ENCODE results near the gene TLNRD1.
"Not testable (repeated sequence)": the region's sequence is repeated elsewhere in the genome, so short reads cannot be mapped to it uniquely, and the experiment has no call there.

Gene TLNRD1

GRCh38 chr15:81000624-81001151, at the start of gene TLNRD1:
TLNRD1 (plus strand) TSS chr15:81000923; CDS start chr15:81002272, 1,349 bp downstream.
- peak; percentile 53 to 88 for DNase-seq

- no peak for DNase-seq
Measured at GRCh38 chr15:80951941-80952340, 48.8 kb upstream of the TLNRD1 start.

- DNase-seq, result no peak
Measured at GRCh38 chr15:80953001-80953952, 47.4 kb upstream of the TLNRD1 start.

GRCh38 chr15:80953953-80954778, 46.6 kb upstream of the TLNRD1 start:
- DNase-seq, result no peak

GRCh38 chr15:80955571-80956452, 44.9 kb upstream of the TLNRD1 start:
- not testable (repeated sequence) for DNase-seq

- DNase-seq, result no peak
Measured at GRCh38 chr15:80957556-80957955, 43.2 kb upstream of the TLNRD1 start.

GRCh38 chr15:80957976-80958375, 42.7 kb upstream of the TLNRD1 start:
- no peak for DNase-seq

- no peak for DNase-seq
Measured at GRCh38 chr15:80958818-80959495, 41.8 kb upstream of the TLNRD1 start.

GRCh38 chr15:80965454-80965853, 35.3 kb upstream of the TLNRD1 start:
- DNase-seq, result not testable (repeated sequence)

- DNase-seq, result no peak
Measured at GRCh38 chr15:80966431-80967197, 34.1 kb upstream of the TLNRD1 start.

- DNase-seq, result no peak
Measured at GRCh38 chr15:80967451-80967850, 33.3 kb upstream of the TLNRD1 start.

GRCh38 chr15:80967991-80968510, 32.7 kb upstream of the TLNRD1 start:
- DNase-seq, result no peak

- no peak for DNase-seq
Measured at GRCh38 chr15:80969316-80969715, 31.4 kb upstream of the TLNRD1 start.

- peak; percentile 38 to 80 for DNase-seq
Measured at GRCh38 chr15:80970018-80970657, 30.6 kb upstream of the TLNRD1 start.

GRCh38 chr15:80970658-80971057, 30.1 kb upstream of the TLNRD1 start:
- no peak for DNase-seq

- DNase-seq, result no peak
Measured at GRCh38 chr15:80971143-80971542, 29.6 kb upstream of the TLNRD1 start.

- no peak for DNase-seq
Measured at GRCh38 chr15:80972276-80972675, 28.4 kb upstream of the TLNRD1 start.

GRCh38 chr15:80974914-80975313, 25.8 kb upstream of the TLNRD1 start:
- no peak for DNase-seq

GRCh38 chr15:80976851-80977250, 23.9 kb upstream of the TLNRD1 start:
- no peak for DNase-seq

GRCh38 chr15:80977627-80978036, 23.1 kb upstream of the TLNRD1 start:
- peak; percentile 59 to 84 for DNase-seq
